Measurements from ENCODE around the gene SULT1A2. TPM values are rescaled to one million over a fixed set of nuclear protein-coding genes. Genes with fewer than 3 reads are reported as not detected.
A peak's percentile ranks its signal among the peaks of the same experiment; 100 is the strongest.
"Not testable (repeated sequence)": the region's sequence is repeated elsewhere in the genome, so short reads cannot be mapped to it uniquely, and the experiment has no call there.

SULT1A2 gene
- total and polyA plus RNA-seq, 2 of the 13 experiments (the other 11 are each of a cell fraction or from before 2014, with no cell fraction given) = 33.0 to 34.2 TPM

- CTCF ChIA-PET (ENCODE audit: low intra/inter-chr PET ratio, low total read pairs); ATAC-seq; H4K20me1 ChIP-seq (ENCODE audit: insufficient read depth, low read length); FAIRE-seq; H3K4me2 ChIP-seq (ENCODE audit: low read depth, low read length); POLR2A ChIA-PET; H2AFZ ChIP-seq (ENCODE audit: low read length); H3K79me2 ChIP-seq (ENCODE audit: insufficient read depth, low read length); DNase-seq (ENCODE audit: low spot score); H3K4me3 ChIP-seq (replicated peaks in 1 of 3; ENCODE audit: insufficient read depth in 1 of 3, low read depth in 2 of 3, low read length in 3 of 3); BruUV-seq (replicated peaks); H3K36me3 ChIP-seq (replicated peaks in 1 of 2; ENCODE audit: control insufficient read depth in 1 of 2, insufficient read depth in 2 of 2, low read length in 2 of 2); H3K27ac ChIP-seq (ENCODE audit: extremely low read length, insufficient read depth, low read length); H3K9ac ChIP-seq (ENCODE audit: insufficient read depth, low read depth, low read length); in situ Hi-C loops (cut with HindIII; ENCODE audit: extremely low pct_ligation_motif_present, low pct_unique_long_range_greater_than_20kb); H3K9me3 ChIP-seq (ENCODE audit: low read length): not testable (repeated sequence)
- H3K4me1 ChIP-seq (ENCODE audit: insufficient read depth, low read length) = peaks cover 49% of the 10 kb centered on the region
- H3K27me3 ChIP-seq (ENCODE audit: control insufficient read depth in 1 of 2, insufficient read depth in 2 of 2, low read length in 2 of 2) = peaks cover 0 to 14% of the 10 kb centered on the region in 2 experiments; a peak in 1 of 5 replicates
- intact Hi-C loops (cut with micrococcal nuclease; ENCODE audit: unreplicated experiment) = loop anchor here (10.0 kb wide), 1 partner anchor 69 kb away; the partner anchor contains the start of gene SULT1A1
- WGBS (ENCODE audit: low lambda C conversion rate) = 68% methylated on average over 7 of the region's 7 CpGs
- TF ChIP-seq ZNF3 (CRISPR knock-in tag; IDR thresholded peaks at IDR 0.05) = peak; percentile 77
- peak; percentile 79 for TF ChIP-seq ZNF629 (CRISPR knock-in tag; conservative IDR thresholded peaks at IDR 0.05)
Observed at GRCh38 chr16:28545964-28546363, 50.9 kb downstream of the SULT1A2 start.

DNA sequence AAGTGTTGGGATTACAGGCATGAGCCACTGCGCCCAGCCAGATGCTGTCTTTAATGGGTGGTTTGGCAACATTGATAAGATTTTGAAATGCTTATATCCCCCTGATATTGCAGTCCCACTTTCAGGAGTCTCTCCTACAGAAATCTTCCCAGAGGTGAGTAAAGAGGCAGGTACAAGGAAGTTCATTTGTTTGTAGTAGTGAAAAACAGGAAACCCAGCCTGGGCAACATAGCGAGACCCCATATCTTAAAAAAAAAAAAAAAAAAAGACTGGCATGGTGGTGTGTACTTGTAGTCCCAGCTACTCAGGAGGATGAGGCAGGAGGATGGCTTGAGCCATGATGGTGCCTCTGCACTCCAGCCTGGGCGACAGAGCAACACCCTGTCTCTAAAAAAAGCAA is 51.9 kb downstream of the SULT1A2 start:
- in situ Hi-C loops (cut with HindIII; ENCODE audit: extremely low pct_ligation_motif_present, low pct_unique_long_range_greater_than_20kb) (no loop called here), intact Hi-C loops (cut with micrococcal nuclease; ENCODE audit: unreplicated experiment) (loop anchor here (10.0 kb wide), 1 partner anchor 70 kb away; the partner anchor contains the start of gene SULT1A1)
- Histone ChIP-seq H4K20me1 (ENCODE audit: insufficient read depth, low read length) (no peaks in the 10 kb centered on the region), H3K4me2 (ENCODE audit: low read depth, low read length) (no peak overlapping the region), H3K36me3 (replicated peaks in 1 of 2; ENCODE audit: control insufficient read depth in 1 of 2, insufficient read depth in 2 of 2, low read length in 2 of 2) (no peaks in the 10 kb centered on the region), H3K4me1 (ENCODE audit: insufficient read depth, low read length) (peaks cover 58% of the 10 kb centered on the region), H3K27me3 (ENCODE audit: control insufficient read depth in 1 of 2, insufficient read depth in 2 of 2, low read length in 2 of 2) (peaks cover 0 to 14% of the 10 kb centered on the region in 2 experiments; a peak in 1 of 5 replicates), H2AFZ (ENCODE audit: low read length) (no peak overlapping the region), H3K27ac (ENCODE audit: extremely low read length, insufficient read depth, low read length) (no peak overlapping the region), H3K79me2 (ENCODE audit: insufficient read depth, low read length) (no peaks in the 10 kb centered on the region), H3K4me3 (replicated peaks in 1 of 3; ENCODE audit: insufficient read depth in 1 of 3, low read depth in 2 of 3, low read length in 3 of 3) (no peak overlapping the region), H3K9ac (ENCODE audit: insufficient read depth, low read depth, low read length) (no peak overlapping the region), H3K9me3 (ENCODE audit: low read length) (no peaks in the 10 kb centered on the region)
- DNase-seq (ENCODE audit: low spot score) (no peak), ATAC-seq (no peak), FAIRE-seq (no peak)
- TF ChIP-seq ZNF225 (CRISPR knock-in tag; IDR thresholded peaks at IDR 0.05) = no peak
- TF ChIP-seq ZKSCAN8 (CRISPR knock-in tag; IDR thresholded peaks at IDR 0.05; ENCODE audit: borderline replicate concordance) = no peak
- peak; percentile 39; the same call in 1 of the 2 replicates for TF ChIP-seq ZNF121 (CRISPR knock-in tag; IDR thresholded peaks at IDR 0.05)
- ChIA-PET CTCF (ENCODE audit: low intra/inter-chr PET ratio, low total read pairs) (no interaction called here), POLR2A (no interaction called here)
- WGBS (ENCODE audit: low lambda C conversion rate) = 92% methylated on average over 3 of the region's 3 CpGs
- no TSS peak for BruUV-seq (replicated peaks)
